WTC11 (cell line): ENCODE results near the gene ID2. TPM values are rescaled to one million over a fixed set of nuclear protein-coding genes. Genes with fewer than 3 reads are reported as not detected.

Source experiments
- ATAC-seq: fragments of 200-7000 bp; cut with Tn5 transposase; 2 replicates; pipeline ENCODE4 v1.10.0; 2021; ENCODE audit warnings: mild to moderate bottlenecking, moderate library complexity
- CTCF ChIA-PET: fragments of 300-600 bp; sonication (Branson Sonifier 250); formaldehyde crosslinking; loops from one replicate; lab custom pipeline; 2021; ENCODE audit warnings: antibody characterized with exemption; lab: Charles Lee
- POLR2A ChIA-PET: fragments of 350-600 bp; sonication (Branson Sonifier 250); formaldehyde crosslinking; loops from one replicate; lab custom pipeline; 2021; ENCODE audit warnings: antibody characterized with exemption; lab: Charles Lee
- DNase-seq: peaks from one replicate; pipeline ENCODE4 v3.0.0; 2021; ENCODE audit warnings: low spot score
- H3K27ac Mint-ChIP-seq: 2 replicates; pipeline ENCODE4 v1.8.0; 2021; ENCODE audit warnings: mixed read lengths
- H3K27me3 Mint-ChIP-seq: 2 replicates; pipeline ENCODE4 v1.8.0; 2021; ENCODE audit warnings: low read depth, mild to moderate bottlenecking, moderate library complexity, mixed read lengths
- H3K36me3 Mint-ChIP-seq: 2 replicates; pipeline ENCODE4 v1.8.0; 2021; ENCODE audit warnings: mixed read lengths
- H3K4me1 Mint-ChIP-seq: 2 replicates; pipeline ENCODE4 v1.8.0; 2022; ENCODE audit warnings: mixed read lengths
- H3K4me3 Mint-ChIP-seq: 2 replicates; pipeline ENCODE4 v1.8.0; 2021; ENCODE audit warnings: mild to moderate bottlenecking, moderate library complexity, mixed read lengths
- H3K9me3 Mint-ChIP-seq: 2 replicates; pipeline ENCODE4 v1.8.0; 2021; ENCODE audit warnings: mixed read lengths
- AR ChIP-seq: fragments of 250-450 bp; sonication (Bioruptor Pico); IDR thresholded peaks from 2 replicates; pipeline ENCODE4 v1.9.0; 2021; ENCODE audit warnings: mild to moderate bottlenecking
- ATF2 ChIP-seq: sonication (generic); formaldehyde crosslinking; IDR thresholded peaks from 2 replicates; pipeline ENCODE4 v1.8.1; 2022; ENCODE audit warnings: low read depth, missing genetic modification reagents, borderline replicate concordance
- CREM ChIP-seq: sonication (generic); formaldehyde crosslinking; IDR thresholded peaks from 2 replicates; pipeline ENCODE4 v1.8.1; 2022; ENCODE audit warnings: mild to moderate bottlenecking, missing genetic modification reagents, moderate library complexity
- ELF4 ChIP-seq: sonication (generic); formaldehyde crosslinking; IDR thresholded peaks from 2 replicates; pipeline ENCODE4 v1.8.1; 2022; ENCODE audit warnings: low read depth, mild to moderate bottlenecking, moderate library complexity, missing genetic modification reagents
- EMX1 ChIP-seq: fragments of 250-450 bp; sonication (Bioruptor Pico); IDR thresholded peaks from 2 replicates; pipeline ENCODE4 v1.8.0; 2021; ENCODE audit warnings: mild to moderate bottlenecking
- ESRRA ChIP-seq: sonication (generic); formaldehyde crosslinking; IDR thresholded peaks from 2 replicates; pipeline ENCODE4 v1.8.1; 2022; ENCODE audit warnings: mild to moderate bottlenecking, missing genetic modification reagents, borderline replicate concordance
- FOXK1 ChIP-seq: sonication (generic); formaldehyde crosslinking; IDR thresholded peaks from 2 replicates; pipeline ENCODE4 v1.8.0; 2022; ENCODE audit warnings: mild to moderate bottlenecking, moderate library complexity, missing genetic modification reagents
- FOXP4 ChIP-seq: sonication (generic); formaldehyde crosslinking; IDR thresholded peaks from 2 replicates; pipeline ENCODE4 v1.8.0; 2022; ENCODE audit warnings: mild to moderate bottlenecking, missing genetic modification reagents
- IRF1 ChIP-seq: sonication (generic); formaldehyde crosslinking; IDR thresholded peaks from 2 replicates; pipeline ENCODE4 v1.8.0; 2023; ENCODE audit warnings: missing genetic modification reagents
- PRRX2 ChIP-seq: fragments of 250-450 bp; sonication (Bioruptor Pico); IDR thresholded peaks from 2 replicates; pipeline ENCODE4 v1.8.0; 2021; ENCODE audit warnings: mild to moderate bottlenecking
- SMAD3 ChIP-seq: sonication (generic); formaldehyde crosslinking; IDR thresholded peaks from 2 replicates; pipeline ENCODE4 v1.8.0; 2022; ENCODE audit warnings: missing genetic modification reagents, mild to moderate bottlenecking, borderline replicate concordance
- TEAD4 ChIP-seq: sonication (generic); formaldehyde crosslinking; IDR thresholded peaks from 2 replicates; pipeline ENCODE4 v1.8.0; 2022; ENCODE audit warnings: mild to moderate bottlenecking, missing genetic modification reagents
- ZMAT4 ChIP-seq: fragments of 250-450 bp; sonication (Bioruptor Pico); IDR thresholded peaks from 2 replicates; pipeline ENCODE4 v1.9.0; 2021; ENCODE audit warnings: mild to moderate bottlenecking
- ZNF121 ChIP-seq: sonication (generic); formaldehyde crosslinking; IDR thresholded peaks from 2 replicates; pipeline ENCODE4 v1.8.0; 2023; ENCODE audit warnings: missing genetic modification reagents
- ZNF317 ChIP-seq: sonication (generic); formaldehyde crosslinking; IDR thresholded peaks from 2 replicates; pipeline ENCODE4 v1.8.1; 2023; ENCODE audit warnings: low read depth, mild to moderate bottlenecking, moderate library complexity, missing genetic modification reagents, borderline replicate concordance
- ZNF416 ChIP-seq: fragments of 250-450 bp; sonication (Bioruptor Pico); IDR thresholded peaks from 2 replicates; pipeline ENCODE4 v1.9.0; 2021; ENCODE audit warnings: mild to moderate bottlenecking, inconsistent platforms
- ZNF671 ChIP-seq: fragments of 250-450 bp; sonication (Bioruptor Pico); IDR thresholded peaks from 2 replicates; pipeline ENCODE4 v1.8.0; 2021; ENCODE audit warnings: mild to moderate bottlenecking
- total RNA-seq: library from RNA; stranded (reverse); gene quantifications from 3 replicates; pipeline ENCODE4 v1.2.3, GENCODE V29; 2021
- TF ChIP-seq, protein P1 (sequence below): sonication (generic); formaldehyde crosslinking; IDR thresholded peaks from 2 replicates; pipeline ENCODE4 v1.8.0; 2022; ENCODE audit warnings: mild to moderate bottlenecking, missing genetic modification reagents

ID2 gene
- total RNA-seq, 1 experiment from 2014 or later: 38.6 TPM

GRCh38 chr2:8659092-8659734 is 22.6 kb upstream of the ID2 start:
- peaks cover 5% of the 10 kb centered on the region; the same call in 1 of the 2 replicates for H3K4me1 Mint-ChIP-seq

More at GRCh38 chr2:8659092-8659734, 22.6 kb upstream of the ID2 start:
- Mint-ChIP-seq H3K9me3 (no peaks in the 10 kb centered on the region), H3K27me3 (no peaks in the 10 kb centered on the region; the same call in 1 of the 2 replicates), H3K27ac (no peak overlapping the region), H3K36me3 (no peaks in the 10 kb centered on the region), H3K4me3 (no peak overlapping the region)
- DNase-seq: no peak
- TF ChIP-seq ELF4 (CRISPR knock-in tag): no peak
- no peak for TF ChIP-seq EMX1 (CRISPR knock-in tag)
- TF ChIP-seq PRRX2 (CRISPR knock-in tag): no peak
- no peak for TF ChIP-seq ZNF121
- TF ChIP-seq ESRRA: no peak
- TF ChIP-seq, protein P1, sequence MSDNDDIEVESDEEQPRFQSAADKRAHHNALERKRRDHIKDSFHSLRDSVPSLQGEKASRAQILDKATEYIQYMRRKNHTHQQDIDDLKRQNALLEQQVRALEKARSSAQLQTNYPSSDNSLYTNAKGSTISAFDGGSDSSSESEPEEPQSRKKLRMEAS (CRISPR knock-in tag): no peak
- no peak for TF ChIP-seq SMAD3
- no peak for TF ChIP-seq CREM
- TF ChIP-seq FOXP4 (CRISPR knock-in tag): no peak
- TF ChIP-seq ZNF317 (CRISPR knock-in tag): no peak
- no peak for TF ChIP-seq ZNF416 (CRISPR knock-in tag)
- no peak for TF ChIP-seq ZNF671
- TF ChIP-seq TEAD4: no peak
- no peak for TF ChIP-seq IRF1 (CRISPR knock-in tag)
- TF ChIP-seq ZMAT4 (CRISPR knock-in tag): no peak
- no peak for TF ChIP-seq AR (CRISPR knock-in tag)
- TF ChIP-seq ATF2: no peak
- no peak for TF ChIP-seq FOXK1 (CRISPR knock-in tag)
- CTCF ChIA-PET: no interaction called here
- no peak for ATAC-seq
- POLR2A ChIA-PET: no interaction called here
